Breast epithelium (tissue), 4 donors: ENCODE measurements around the gene C16orf90. TPM values are rescaled to one million over a fixed set of nuclear protein-coding genes. Genes with fewer than 3 reads are reported as not detected.

ENCODE experiments used
- DNase-seq, 2 donors: peaks; one replicate each; pipeline ENCODE4 v3.0.0-alpha.2; 2019; ENCODE audit warnings: low spot score in 2 of 2
- H3K27ac ChIP-seq, 2 donors: fragments of 200-600 bp; sonication (generic) in 1 of 2; one replicate each; pipeline ENCODE4 v1.5.1; 2016 to 2019; ENCODE audit warnings: mild to moderate bottlenecking in 1 of 2
- H3K27me3 ChIP-seq, 2 donors: fragments of 200-600 bp; sonication (generic) in 1 of 2; one replicate each; pipeline versions ENCODE4 v1.5.1 to v1.6.0; 2017 to 2019; ENCODE audit warnings: control low read depth in 1 of 2, mild to moderate bottlenecking in 1 of 2
- H3K36me3 ChIP-seq: fragments of 200-600 bp; one replicate; pipeline ENCODE4 v1.5.1; 2019
- H3K4me1 ChIP-seq, 2 donors: fragments of 200-600 bp; sonication (generic); one replicate each; pipeline ENCODE4 v1.5.1; 2016 to 2019; ENCODE audit warnings: control low read depth in 1 of 2
- H3K4me3 ChIP-seq, 3 donors: fragments of 200-600 bp; sonication (generic); 1 replicate in 2 of 3; 2 replicates in 1 of 3; pipeline ENCODE4 v1.5.1; 2016 to 2019; ENCODE audit warnings: mild to moderate bottlenecking in 3 of 3, moderate library complexity in 2 of 3
- H3K9me3 ChIP-seq, 2 donors: fragments of 200-600 bp; sonication (generic) in 1 of 2; one replicate each; pipeline ENCODE4 v1.5.1; 2016 to 2019; ENCODE audit warnings: control low read depth in 1 of 2
- POLR2A ChIP-seq: fragments of 450-650 bp; IDR thresholded peaks from one replicate; pipeline ENCODE4 v1.6.1; 2016; ENCODE audit warnings: antibody characterized with exemption, mild to moderate bottlenecking, moderate library complexity
- POLR2AphosphoS5 ChIP-seq, 3 donors: sonication (generic); formaldehyde crosslinking; IDR thresholded peaks; one replicate each; pipeline ENCODE4 v1.6.1; 2017; ENCODE audit warnings: antibody characterized with exemption in 3 of 3
- intact Hi-C: fragments of 100-400 bp; cut with DNase I; formaldehyde crosslinking; loops from one replicate; pipeline ENCODE4 v1.15.1; 2023; ENCODE audit warnings: low total_unique reads
- total RNA-seq, 3 donors: library from RNA; depleted of rRNA; stranded (reverse); fragments of >200 nt; gene quantifications; one replicate each; pipeline ENCODE4 v1.1.0, GENCODE V29; 2016
- TF ChIP-seq, protein P1 (sequence below), 3 donors: fragments of 450-650 bp; IDR thresholded peaks; one replicate each; pipeline ENCODE4 v1.5.1; 2016 to 2017; ENCODE audit warnings: antibody characterized with exemption in 3 of 3, mild to moderate bottlenecking in 3 of 3, moderate library complexity in 3 of 3

The C16orf90 gene
- total RNA-seq, 3 donors from 2014 or later: not detected

DNA sequence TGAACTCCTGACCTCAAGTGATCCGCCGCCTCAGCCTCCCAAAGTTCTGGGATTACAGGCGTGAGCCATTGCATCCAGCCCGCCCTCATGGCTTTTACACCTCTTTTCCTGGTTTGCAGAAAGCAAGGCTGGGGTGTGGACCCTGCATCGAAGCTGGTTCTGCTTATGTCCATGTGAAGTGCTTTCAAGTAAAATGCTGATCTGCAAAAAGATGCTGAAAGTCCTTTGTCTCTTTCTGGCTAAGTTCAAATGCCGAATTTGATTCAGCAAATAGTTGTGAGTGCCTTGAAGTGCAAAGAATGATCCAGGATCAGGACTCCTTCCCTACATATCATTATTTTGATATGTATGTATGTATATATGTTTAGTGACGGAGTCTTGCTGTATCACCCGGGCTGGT lies 34.7 kb downstream of the C16orf90 start:
- TF ChIP-seq POLR2A (no peak), POLR2AphosphoS5 (IDR thresholded peaks at IDR 0.05) (no peak)
- TF ChIP-seq, protein P1, sequence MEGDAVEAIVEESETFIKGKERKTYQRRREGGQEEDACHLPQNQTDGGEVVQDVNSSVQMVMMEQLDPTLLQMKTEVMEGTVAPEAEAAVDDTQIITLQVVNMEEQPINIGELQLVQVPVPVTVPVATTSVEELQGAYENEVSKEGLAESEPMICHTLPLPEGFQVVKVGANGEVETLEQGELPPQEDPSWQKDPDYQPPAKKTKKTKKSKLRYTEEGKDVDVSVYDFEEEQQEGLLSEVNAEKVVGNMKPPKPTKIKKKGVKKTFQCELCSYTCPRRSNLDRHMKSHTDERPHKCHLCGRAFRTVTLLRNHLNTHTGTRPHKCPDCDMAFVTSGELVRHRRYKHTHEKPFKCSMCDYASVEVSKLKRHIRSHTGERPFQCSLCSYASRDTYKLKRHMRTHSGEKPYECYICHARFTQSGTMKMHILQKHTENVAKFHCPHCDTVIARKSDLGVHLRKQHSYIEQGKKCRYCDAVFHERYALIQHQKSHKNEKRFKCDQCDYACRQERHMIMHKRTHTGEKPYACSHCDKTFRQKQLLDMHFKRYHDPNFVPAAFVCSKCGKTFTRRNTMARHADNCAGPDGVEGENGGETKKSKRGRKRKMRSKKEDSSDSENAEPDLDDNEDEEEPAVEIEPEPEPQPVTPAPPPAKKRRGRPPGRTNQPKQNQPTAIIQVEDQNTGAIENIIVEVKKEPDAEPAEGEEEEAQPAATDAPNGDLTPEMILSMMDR (IDR thresholded peaks at IDR 0.05): no peak
- Histone ChIP-seq H3K27ac (no peak overlapping the region), H3K4me3 (no peak overlapping the region), H3K36me3 (no peaks in the 10 kb centered on the region), H3K4me1 (peaks cover 0 to 3% of the 10 kb centered on the region in 2 donors), H3K27me3 (no peaks in the 10 kb centered on the region), H3K9me3 (no peaks in the 10 kb centered on the region)
- intact Hi-C loops: no loop called here
- no peak for DNase-seq

- peaks cover 0 to 3% of the 10 kb centered on the region in 2 donors for H3K4me1 ChIP-seq
- H3K27me3 ChIP-seq: no peaks in the 10 kb centered on the region
- intact Hi-C loops: no loop called here
- TF ChIP-seq, protein P1 (IDR thresholded peaks at IDR 0.05): no peak
- no peak for TF ChIP-seq POLR2AphosphoS5 (IDR thresholded peaks at IDR 0.05)
- TF ChIP-seq POLR2A: no peak
- no peak overlapping the region for H3K4me3 ChIP-seq
- no peak for DNase-seq
- H3K9me3 ChIP-seq: no peaks in the 10 kb centered on the region
- H3K27ac ChIP-seq: no peak overlapping the region
- H3K36me3 ChIP-seq: no peaks in the 10 kb centered on the region
Observed at GRCh38 chr16:3460121-3460520, 35.2 kb downstream of the C16orf90 start.

DNA sequence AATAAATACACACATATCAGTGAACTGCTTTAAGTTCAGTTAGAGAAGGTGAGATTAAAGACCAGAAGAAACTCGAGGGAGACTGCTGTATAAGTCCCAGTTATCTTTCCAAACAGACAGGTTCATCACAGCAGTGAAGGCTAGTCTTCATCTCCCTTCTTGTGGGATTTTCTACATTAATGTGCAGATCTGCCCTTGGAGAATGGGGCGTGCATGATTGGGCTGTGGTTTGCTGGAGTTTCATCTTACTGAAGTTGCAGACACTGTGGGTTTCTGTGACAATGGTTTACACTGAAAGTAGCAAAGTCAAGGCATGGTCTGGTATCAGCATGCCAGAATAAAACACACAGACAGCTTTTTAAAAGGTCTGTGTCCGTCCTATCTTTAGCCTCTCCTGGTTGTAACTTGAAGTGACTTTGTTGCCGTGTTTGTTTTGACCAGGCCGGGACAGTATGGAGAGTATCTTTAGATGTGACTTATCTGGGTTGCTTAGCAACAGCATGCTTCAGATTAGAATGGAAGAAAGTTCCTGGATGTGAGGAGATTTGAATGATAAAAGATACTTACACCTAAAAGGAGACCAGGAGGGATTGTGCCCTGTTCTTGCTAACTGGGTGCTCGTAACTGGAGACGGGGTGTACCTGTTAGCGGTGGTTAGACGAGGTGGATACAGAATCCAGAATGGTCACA lies 35.7 kb downstream of the C16orf90 start:
- H3K27me3 ChIP-seq: no peaks in the 10 kb centered on the region
- H3K27ac ChIP-seq: peak overlapping the region in 1 of 2 donors; percentile 96

DNA sequence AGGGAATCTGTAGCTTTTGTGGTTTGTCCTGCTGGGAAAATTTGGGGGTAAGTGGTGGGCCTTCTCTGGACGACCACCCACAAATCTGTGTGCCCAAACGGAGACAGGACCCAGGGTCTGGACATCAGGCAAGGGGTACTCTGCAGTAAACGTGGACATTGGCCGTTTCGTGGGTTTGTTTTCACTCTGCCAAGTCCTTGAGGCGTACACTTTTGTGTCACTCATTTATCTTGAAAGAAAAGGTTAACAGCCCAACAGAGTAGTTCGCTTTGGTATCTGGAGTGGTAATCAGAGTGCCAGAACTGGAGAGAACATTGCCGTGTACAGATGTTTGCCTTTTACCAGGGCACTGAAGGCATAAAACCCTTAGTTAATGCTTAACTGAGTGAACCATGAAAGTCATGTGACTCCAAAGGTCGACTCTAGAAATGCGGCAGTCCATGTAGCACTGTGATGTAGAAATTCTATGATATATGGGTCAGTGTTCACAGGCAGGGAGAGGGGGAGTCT lies 36.4 kb downstream of the C16orf90 start:
- intact Hi-C loops: no loop called here
- no peak for DNase-seq
- H3K4me1 ChIP-seq: peaks cover 0 to 3% of the 10 kb centered on the region in 2 donors

More for the DNA sequence above, 35.7 kb downstream of the C16orf90 start:
- intact Hi-C loops: no loop called here
- H3K36me3 ChIP-seq: no peaks in the 10 kb centered on the region
- no peak for DNase-seq
- H3K9me3 ChIP-seq: no peaks in the 10 kb centered on the region
- peaks cover 0 to 3% of the 10 kb centered on the region in 2 donors for H3K4me1 ChIP-seq
- peak overlapping the region; percentile 82 to 91 (median 86) for H3K4me3 ChIP-seq
- no peak for TF ChIP-seq POLR2AphosphoS5 (IDR thresholded peaks at IDR 0.05)
- TF ChIP-seq POLR2A: no peak
- TF ChIP-seq, protein P1 (IDR thresholded peaks at IDR 0.05): no peak

More for the DNA sequence above, 36.4 kb downstream of the C16orf90 start:
- Histone ChIP-seq H3K4me3 (peak overlapping the region; percentile 82 to 91 (median 86)), H3K27me3 (no peaks in the 10 kb centered on the region), H3K27ac (peak overlapping the region; percentile 96), H3K9me3 (no peaks in the 10 kb centered on the region), H3K36me3 (no peaks in the 10 kb centered on the region)
- no peak for TF ChIP-seq POLR2A
- TF ChIP-seq POLR2AphosphoS5 (IDR thresholded peaks at IDR 0.05): no peak
- TF ChIP-seq, protein P1 (IDR thresholded peaks at IDR 0.05): no peak
